Hematopoietic multipotent progenitor cell treated with erythropoietin and hydrocortisone succinate and interleukin-3 and kit ligand, for 6 days (in vitro differentiated cells): Measurements from ENCODE around the gene PGLYRP1.

Source experiments
- DNase-seq: peaks from one replicate; pipeline ENCODE4 v3.0.0-alpha.2; 2015

PGLYRP1 gene

DNA sequence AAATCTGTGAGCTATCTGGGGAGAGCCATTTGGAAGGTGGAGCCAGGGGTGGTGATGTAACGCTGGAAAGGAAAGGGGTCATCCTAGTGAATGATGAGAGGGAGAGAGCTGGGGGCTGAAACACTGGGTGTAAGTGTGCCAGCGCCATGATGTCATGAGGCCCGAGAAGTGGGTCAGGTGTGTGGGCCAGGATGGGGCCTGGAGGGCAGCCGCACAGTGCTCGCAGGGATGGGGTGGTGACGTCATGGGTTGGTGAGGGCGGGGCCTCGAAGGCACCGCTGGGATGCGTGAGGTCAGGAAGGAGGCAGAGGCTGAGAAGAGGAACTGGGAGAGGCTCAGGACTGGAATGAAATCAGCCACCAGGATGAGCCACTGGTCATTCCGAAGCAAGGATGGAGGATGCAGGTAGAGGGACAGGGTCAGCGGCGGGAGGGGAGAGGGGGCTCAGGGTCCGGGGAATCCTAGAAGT lies 23.2 kb downstream of the PGLYRP1 start:
- DNase-seq: no peak

DNA sequence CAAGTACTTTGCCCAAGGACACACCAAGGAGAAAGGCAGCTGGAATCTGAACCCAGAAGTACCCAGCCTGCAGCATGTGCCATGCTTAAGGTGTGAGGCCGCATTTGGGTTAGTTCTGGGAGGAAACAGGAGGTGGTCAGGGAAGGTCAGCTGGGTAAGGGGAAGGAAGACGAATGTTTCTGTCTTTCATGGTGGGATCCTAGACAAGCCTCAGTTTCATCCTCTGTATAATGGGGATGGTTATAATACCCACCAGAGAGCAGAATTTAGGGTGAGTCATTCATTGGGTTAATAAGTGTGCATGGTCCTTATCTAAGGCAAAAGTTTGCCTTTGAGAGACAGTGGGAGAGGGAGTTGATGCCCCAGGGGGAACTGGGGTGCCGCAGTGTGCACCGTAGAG lies 24.0 kb downstream of the PGLYRP1 start:
- DNase-seq: no peak

DNA sequence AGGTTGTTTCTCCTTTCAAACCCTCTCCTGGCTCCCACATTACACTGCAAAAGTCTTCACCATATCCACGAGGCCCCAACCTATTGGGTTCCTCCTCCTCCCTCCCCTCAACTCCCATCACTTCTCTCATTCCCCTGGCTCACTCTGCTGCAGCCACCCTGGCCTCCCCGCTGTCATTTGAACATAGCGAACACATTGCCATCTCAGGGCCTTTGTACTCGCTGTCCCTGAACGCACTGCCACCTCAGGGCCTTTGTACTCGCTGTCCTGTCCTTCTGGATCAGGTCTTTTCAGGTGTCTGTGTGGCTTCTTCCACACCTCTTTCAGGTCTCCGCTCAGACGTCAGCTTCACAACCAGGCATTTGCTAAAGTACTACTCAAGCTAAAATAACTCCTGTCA lies 25.9 kb downstream of the PGLYRP1 start:
- no peak for DNase-seq

DNA sequence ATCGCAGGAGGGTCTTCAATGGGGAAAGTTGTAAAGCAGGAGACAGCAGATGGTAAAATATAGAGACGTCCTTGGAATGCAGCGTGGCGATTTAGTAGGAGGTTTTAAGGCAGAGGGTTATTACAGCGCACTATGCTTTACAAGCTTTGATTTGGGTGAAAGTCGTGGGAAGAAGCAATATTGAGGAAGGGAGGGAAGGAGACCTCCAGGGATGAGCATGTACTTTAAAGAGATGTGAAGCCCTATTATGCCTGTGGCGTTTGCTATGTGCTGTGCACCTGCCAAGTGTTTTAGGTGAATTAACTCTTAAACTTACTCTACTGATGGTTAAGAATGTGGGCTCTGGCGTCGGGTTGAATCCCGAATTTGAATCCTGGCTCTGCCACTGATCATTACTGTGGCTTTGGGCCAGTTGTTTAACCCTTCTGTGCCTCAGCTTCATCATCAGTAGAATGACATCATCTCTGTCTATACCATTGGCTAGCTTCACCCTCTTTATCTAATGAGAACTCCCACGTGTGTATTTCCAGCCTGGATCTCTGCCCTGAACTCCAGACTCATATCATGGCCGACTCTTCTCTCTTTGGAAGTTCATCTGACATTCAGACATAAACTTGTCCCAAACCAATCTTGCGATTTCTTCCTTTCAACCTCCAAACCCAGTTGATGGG lies 27.0 kb downstream of the PGLYRP1 start:
- peak; percentile 35 for DNase-seq

DNA sequence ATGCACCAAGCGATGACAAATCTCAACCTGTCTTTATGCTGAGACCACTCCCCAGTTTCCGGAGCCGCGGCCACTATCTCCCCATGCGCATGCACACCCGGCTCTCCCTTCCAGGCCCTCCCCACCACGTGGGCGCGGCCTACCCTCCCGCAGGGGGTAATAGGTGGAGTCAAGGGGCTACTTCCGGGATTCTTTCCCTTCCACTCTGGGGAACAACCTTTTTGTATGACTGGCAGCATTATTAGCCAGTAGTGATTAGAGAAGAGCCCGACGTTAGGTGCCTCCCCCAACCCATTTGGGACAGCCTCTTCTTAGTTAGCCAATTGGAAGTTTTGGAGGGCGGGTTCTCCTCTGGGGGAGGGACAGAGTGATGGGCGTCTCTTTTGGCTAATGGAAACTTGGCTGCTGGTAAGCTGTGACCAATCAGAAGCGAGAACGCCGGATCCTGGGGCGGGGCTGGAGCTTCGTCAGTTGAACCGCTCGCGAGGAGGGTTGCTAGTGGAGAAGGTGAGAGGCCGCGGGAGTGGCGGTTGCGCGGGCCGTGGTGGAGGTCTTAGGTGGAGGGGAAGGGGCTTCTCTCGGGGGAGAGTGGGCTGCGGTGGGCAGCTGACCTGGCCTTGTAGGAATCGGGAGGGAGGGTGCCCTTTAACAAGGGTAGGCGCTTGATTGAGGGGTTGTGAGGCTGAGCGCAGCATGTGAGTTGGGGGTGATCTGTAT lies 27.7 kb downstream of the PGLYRP1 start, which contains the start of gene CCDC61:
Gene CCDC61, plus strand, starts transcription at position 470 of the 717 bp plus-strand sequence. CDS start 7,552 bp downstream, outside the sequence.
- peak; percentile 100 for DNase-seq

DNA sequence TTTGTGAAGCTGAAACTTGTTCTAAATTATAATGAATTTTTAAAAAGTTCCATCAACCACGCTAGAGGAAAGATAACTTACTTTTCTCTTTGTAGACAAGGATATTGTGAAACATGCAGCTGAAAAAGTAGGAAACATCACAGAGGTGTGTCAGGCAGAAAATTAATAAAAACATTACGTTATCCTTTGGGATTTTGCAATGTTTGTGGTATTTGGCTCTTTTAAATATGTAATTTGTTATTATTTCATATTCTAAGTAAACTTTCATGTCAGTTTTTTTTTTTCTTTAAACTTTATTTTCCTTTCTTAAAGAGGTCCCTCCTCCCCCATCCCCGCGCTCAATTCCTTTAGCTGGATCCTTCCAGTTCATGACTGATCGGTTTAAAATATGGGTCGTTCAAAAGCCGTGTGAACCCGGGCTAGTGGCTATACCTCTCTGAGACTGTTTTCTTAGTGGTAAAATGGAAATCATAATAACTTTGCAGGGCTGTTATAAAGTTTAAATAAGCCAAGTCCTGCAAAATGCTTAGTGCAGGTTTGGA lies 28.3 kb downstream of the PGLYRP1 start:
- DNase-seq: no peak

DNA sequence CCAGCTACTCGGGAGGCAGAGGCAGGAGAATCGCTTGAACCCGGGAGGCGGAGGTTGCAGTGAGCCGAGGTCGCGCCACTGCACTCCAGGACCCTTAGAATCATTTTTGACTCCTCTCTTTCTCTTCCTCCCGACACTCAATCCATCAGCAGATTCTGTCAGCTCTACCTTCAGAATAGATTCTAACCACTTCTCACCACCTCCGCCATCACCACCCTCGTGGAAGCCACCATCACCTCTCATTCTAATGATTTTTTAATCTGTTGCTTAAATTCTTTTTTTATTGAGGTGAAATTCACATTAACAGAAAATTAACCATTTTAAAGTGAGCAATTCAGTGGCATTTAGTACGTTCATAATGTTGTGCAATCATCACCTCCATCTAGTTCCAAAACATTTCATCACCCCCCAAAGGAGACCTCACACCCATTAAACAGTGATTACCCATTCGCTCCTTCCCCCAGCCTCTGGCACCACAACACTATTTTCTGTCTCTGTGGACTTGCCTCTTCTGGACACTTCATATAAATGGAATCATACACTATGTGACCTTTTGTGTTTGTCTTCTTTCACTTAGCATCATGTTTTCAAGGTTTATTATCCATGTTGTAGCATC lies 32.6 kb downstream of the PGLYRP1 start:
- no peak for DNase-seq

DNA sequence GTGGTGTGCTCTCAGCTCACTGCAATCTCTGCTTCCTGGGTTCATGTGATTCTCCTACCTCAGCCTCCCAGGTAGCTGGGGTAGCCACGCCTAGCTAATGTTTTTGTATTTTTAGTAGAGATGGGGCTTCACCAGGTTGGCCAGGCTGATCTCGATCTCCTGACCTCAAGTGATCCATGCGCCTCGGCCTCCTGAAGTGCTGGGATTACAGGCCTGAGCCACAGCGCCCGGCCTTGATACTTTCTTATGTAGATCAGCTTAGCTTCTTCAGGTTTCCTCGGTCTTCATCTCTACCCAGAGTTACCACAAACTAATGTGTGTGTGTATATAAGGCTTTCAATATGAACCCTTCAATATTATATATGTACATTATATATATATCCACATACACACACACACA lies 37.5 kb downstream of the PGLYRP1 start:
- DNase-seq: no peak

DNA sequence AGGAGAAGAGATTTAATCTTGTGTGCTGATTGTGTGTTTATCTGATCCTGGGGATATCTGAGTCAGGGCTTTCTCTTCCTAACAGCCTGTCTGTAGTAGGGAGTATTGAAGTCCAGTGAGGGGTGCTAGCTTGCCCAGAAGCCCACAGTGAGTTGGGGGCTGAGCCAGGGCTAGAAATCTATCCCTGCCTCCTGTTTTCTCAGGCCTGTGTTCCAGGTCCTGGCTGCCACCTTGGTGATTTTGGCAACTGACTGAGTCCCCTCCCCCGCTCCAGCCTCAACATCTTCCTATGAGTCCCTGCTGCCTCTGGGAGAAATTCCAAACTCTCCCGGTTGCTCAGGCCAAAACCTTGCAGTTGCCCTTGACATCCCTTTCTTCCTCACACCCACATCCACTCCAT lies 41.5 kb downstream of the PGLYRP1 start:
- no peak for DNase-seq

DNA sequence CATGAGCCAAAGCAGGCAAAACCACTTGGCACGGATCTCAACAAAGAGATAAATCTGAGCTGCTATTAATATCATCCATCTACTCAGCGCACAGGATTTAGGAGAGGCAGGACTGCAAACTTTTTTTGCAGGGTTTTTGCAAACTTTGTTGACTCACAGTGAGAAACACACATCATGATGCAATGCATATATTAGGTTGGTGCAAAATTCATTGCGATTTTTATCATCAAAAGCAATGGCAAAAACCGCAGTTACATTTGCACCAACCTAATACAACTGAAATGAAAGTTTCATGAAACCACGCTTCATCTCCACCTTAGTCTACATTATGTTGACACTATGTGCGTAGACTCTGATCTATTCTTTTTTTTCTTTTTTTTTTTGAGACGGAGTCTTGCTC lies 44.7 kb downstream of the PGLYRP1 start:
- no peak for DNase-seq

DNA sequence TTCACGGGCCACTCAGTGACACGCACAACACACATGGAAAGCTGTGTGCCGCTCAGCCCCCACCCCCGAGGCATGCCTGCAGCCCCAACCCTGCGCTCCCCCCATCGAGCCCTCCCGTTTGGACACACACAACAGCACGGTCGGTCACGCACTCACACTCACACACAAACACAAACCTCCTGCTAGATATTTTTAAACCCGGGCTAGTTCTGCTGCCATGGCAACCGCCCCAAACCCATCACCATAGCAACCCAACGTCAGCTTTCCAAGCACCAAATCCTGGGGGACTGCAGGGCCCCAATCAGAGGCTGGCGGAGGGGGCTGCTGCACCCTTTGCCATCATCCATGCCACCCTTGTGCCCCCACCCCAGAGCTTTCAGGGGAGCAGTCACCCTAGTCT lies 46.7 kb downstream of the PGLYRP1 start:
- DNase-seq: no peak

DNA sequence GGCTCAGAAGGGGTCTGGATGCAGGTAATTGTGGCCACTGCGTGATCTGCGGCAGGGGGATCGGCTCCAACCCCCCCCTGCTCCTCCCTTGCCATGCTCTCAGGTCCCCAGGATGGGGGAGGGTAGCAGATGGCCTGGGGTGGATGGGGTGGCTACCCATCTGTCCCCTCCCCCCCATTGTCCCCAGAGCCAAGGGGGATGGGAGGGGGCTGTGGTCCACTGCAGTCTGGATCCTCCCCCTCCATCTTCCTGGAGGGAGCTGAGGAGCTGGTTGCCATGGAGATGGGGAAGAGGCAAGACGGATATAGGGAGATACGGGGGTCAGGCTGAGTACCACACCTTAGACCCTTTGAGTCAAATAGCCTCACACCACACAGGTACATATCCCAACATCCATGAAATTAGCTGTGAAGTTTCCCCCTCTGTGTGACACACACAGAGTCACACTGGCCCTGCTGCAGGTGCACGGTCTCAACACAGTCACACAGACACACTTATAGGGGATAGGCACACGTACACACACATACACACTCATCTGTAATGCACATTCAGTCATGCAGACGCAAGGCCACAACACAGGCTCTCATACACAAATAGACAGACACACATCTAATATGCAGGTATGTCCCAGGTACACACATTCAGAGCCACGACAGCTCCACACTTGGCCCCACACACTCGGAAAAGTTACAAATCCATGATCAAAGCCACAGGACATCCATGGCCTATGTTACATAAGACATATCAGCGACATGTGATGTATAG lies 47.4 kb downstream of the PGLYRP1 start:
- no peak for DNase-seq

DNA sequence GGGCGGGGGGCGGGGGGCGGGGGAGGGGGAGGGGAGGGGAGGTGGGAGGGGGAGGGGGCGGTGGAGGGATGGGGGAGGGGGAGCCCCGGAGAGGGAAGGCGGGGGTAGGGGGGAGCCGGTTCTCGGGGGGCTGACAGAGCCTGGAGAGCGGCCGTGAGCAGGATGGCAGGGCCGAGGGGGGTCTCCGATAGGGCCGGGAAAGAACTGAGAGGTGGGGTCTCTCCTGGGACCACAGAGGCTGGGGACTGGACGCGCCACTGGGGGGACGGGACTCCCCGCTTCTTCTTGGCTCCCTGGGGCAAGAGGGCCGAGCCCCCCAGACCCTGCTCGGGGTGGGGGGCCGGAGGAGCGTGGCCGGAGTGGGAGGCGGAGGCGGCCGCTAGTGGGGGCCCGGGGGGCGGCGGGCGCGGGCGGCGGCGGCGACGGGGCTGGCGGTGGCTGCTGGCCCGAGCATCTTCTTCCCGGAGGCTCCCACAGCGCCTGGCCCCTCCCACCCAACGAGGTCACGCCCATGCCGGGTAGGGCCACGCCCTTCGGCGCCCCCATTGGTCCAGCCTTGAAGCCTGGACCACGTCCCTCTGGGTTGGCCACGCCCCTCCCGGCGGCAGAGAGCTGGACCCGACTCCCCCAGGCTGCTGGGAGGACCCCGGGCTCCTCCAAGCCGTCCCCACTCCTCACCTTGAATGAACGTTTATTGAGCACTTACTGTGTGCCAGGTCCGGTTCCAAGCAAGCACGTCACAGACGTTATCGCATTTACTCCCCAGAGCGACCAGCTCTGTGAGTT lies 49.1 kb downstream of the PGLYRP1 start, which contains the start of gene NOVA2:
Gene NOVA2, minus strand, starts transcription at position 313 of the 786 bp plus-strand sequence. CDS start 514 bp downstream, outside the sequence.
- peak; percentile 77 for DNase-seq

DNA sequence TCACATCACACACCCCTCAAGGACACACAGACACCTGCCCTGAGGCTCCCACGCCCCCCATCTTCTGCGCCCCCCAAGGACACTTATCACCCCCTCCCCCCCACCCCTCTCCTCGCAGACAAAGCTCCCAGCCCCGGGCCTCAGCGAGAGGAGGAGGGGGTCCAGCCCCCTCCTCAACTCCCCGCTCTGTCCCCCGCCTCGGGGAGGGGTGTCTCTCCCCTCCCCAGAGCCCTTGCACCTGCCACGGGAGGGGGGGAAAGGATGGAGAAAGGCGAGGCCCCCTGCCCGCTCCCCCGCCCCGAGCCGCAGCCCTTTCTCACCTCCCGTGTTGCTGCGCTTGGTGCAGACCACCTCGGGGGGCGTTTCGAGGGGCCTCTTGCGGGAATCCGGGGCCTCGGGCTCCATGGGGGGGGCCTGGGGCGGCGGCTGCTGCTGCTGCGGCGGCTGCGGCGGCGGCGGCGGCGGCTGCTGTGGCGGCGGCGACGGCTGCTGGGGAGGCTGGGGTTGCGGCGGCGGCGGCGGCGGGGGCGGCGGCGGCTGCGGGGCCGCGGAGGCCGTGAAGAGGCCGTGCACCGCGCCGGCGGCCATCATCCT lies 49.8 kb downstream of the PGLYRP1 start:
- no peak for DNase-seq

DNA sequence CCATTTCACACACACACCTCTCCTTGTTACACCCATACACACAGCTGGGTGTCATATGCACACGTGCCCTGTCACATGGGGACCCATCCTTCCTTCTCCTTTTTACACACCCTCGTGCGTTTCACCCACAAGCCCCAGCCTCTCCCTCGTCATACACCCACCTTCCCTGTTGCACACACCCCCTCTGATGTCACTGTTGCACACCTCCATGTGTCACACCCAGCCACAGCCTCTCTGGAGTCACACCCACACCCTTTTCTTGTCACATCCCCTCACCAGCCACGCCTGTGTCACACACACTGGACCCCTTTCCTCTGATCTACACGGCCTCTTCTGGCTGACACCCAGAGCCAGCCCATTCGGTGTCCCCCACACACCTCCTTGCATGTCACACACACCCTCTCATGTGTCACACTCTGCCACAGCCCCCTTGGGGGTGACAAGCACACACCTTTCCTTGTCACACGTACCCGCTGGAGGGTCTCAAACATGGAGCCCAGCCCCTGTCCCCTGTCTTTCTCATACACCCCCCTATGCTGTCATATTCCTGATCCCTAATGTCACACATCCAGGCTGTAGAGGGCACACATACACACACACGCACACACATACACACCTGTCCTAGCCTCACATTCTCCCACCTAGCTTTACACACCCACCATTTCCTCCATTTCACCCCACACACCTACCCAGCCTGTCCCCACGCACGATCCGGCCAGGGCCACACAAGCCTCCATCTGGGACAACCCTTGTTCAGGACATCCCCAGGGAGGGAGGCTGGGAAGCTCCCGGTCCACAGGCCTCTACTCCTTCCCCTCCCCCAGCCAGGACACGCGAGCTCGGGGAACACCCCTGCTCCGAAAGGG lies 50.5 kb downstream of the PGLYRP1 start:
- peak; percentile 32 for DNase-seq

DNA sequence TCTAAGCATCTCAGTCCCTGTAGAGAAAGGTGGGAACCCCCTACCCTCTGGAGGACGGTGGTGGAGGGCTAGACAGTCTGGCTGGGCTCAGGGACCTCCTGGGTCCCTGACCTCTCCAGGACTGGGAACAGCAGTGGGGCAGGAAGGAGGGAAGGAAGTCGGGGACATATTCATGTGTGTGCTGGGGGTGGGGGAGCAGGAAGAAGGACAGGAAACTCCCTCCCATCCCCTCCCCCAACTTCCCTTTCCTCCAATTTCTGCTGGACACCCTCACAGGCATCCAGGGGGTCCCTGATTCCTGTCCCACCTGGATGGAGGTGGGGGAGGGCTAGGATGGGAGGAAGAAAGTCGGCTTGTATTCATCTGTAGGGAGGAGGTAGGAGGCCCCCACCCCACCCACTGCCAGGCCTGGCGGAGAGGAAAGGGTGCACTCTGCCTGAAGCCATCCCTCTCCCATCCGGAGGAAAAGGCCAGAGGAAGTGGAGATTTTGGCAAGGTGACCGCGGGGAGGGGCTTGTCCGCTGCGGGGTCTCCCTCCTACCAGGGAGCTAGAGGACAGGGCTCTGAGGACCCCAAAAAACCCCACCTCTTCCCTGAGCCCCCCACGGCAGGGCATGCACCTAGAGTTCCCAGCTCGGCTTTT lies 51.5 kb downstream of the PGLYRP1 start:
- DNase-seq: no peak

DNA sequence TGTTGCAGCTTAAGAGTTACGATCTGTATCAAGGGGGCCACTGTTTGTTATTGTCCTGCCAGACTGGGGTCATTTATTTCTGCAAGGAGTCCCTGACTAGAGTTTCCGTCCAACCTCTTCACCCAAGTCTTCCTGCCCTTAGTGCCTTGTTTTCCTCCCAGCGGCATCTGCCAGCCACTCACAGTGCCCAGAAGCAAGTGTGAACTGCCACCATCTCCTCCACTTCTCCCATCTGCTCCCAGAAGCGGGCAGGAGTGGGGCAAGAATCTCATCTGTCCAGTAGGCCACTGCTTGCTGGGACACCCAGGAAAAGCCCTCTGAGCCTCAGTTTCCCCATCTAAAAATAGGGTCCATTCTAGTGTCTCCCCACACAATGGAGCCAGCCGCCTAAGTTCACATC lies 53.2 kb downstream of the PGLYRP1 start:
- no peak for DNase-seq
